Stomach (tissue), 9 donors: ENCODE data around the gene AFM. TPM values are rescaled to one million over a fixed set of nuclear protein-coding genes. Genes with fewer than 3 reads are reported as not detected.

Experiments
- DNase-seq, 2 donors: peaks; one replicate each; pipeline versions ENCODE4 v3.0.0 to v3.0.0-alpha.2; 2013 to 2019
- H3K27ac ChIP-seq, 5 donors: fragments of 200-600 bp in 4 of 5; sonication (generic) in 4 of 5; one replicate each; pipeline ENCODE4 v1.5.1; 2013 to 2019; ENCODE audit warnings: mild to moderate bottlenecking in 1 of 5, moderate library complexity in 1 of 5
- H3K27me3 ChIP-seq, 3 donors: fragments of 200-600 bp; sonication (generic); one replicate each; pipeline ENCODE4 v1.5.1; 2017 to 2019; ENCODE audit warnings: mixed run types in 1 of 3
- H3K36me3 ChIP-seq, 4 donors: fragments of 200-600 bp; sonication (generic); 1 replicate in 3 of 4; 2 replicates in 1 of 4; pipeline ENCODE4 v1.5.1; 2016 to 2019
- H3K4me1 ChIP-seq, 4 donors: fragments of 200-600 bp; sonication (generic); one replicate each; pipeline ENCODE4 v1.5.1; 2016 to 2019
- H3K4me3 ChIP-seq, 4 donors: fragments of 200-600 bp; sonication (generic) in 3 of 4; one replicate each; pipeline ENCODE4 v1.5.1; 2016 to 2019; ENCODE audit warnings: mild to moderate bottlenecking in 1 of 4
- H3K9me3 ChIP-seq, 4 donors: fragments of 200-600 bp; sonication (generic); one replicate each; pipeline ENCODE4 v1.5.1; 2016 to 2019
- EP300 ChIP-seq: sonication (generic); formaldehyde crosslinking; IDR thresholded peaks from one replicate; pipeline ENCODE4 v1.6.1; 2017; ENCODE audit warnings: antibody characterized with exemption
- POLR2A ChIP-seq, 4 donors: fragments of 450-650 bp; IDR thresholded peaks; one replicate each; pipeline ENCODE4 v1.6.1; 2016; ENCODE audit warnings: antibody characterized with exemption in 4 of 4, control low read depth in 2 of 4, mild to moderate bottlenecking in 1 of 4, moderate library complexity in 1 of 4
- POLR2AphosphoS5 ChIP-seq, 3 donors: sonication (generic); formaldehyde crosslinking; IDR thresholded peaks; one replicate each; pipeline ENCODE4 v1.6.1; 2016; ENCODE audit warnings: antibody characterized with exemption in 3 of 3
- WGBS, 5 donors: extraction: QIAGEN DNeasy Blood & Tissue Kit in 3 of 5; methylation state at CpG; one replicate each; pipeline versions ENCODE4 v1.1.5 to v1.1.7; 2013 to 2018; 5-methylcytosine and 5-hydroxymethylcytosine counted together
- intact Hi-C: fragments of 100-400 bp; cut with DNase I; formaldehyde crosslinking; loops from one replicate; pipeline ENCODE4 v1.15.1; 2023; ENCODE audit warnings: low total_unique reads
- polyA plus RNA-seq, 3 donors: library from polyadenylated mRNA; stranded (reverse); fragments of 200-250 nt; gene quantifications; one replicate each; pipeline ENCODE4 v1.2.3, GENCODE V29; 2013
- total RNA-seq, 5 donors: library from RNA; depleted of rRNA; stranded (reverse); fragments of >200 nt; gene quantifications; one replicate each; pipeline versions ENCODE4 v1.1.0 to v1.2.3, GENCODE V29; 2014 to 2016
- TF ChIP-seq, protein P1 (sequence below), 7 experiments: fragments of 450-650 bp in 4 of 7; fragments of 200-600 bp in 3 of 7; sonication (generic) in 3 of 7; IDR thresholded peaks; one replicate each; pipeline ENCODE4 v1.5.1; 2016 to 2019; ENCODE audit warnings: antibody characterized with exemption in 7 of 7, control low read depth in 2 of 7, mild to moderate bottlenecking in 1 of 7
- donor health status: healthy with polysubstance abuse.
- donor health status: Bipolar disorder and iron deficiency.
- donor health status: healthy.

The AFM gene
- total and polyA plus RNA-seq, 8 donors, result 0.05 to 1.8 (median 0.81) TPM; not detected in 5

DNA sequence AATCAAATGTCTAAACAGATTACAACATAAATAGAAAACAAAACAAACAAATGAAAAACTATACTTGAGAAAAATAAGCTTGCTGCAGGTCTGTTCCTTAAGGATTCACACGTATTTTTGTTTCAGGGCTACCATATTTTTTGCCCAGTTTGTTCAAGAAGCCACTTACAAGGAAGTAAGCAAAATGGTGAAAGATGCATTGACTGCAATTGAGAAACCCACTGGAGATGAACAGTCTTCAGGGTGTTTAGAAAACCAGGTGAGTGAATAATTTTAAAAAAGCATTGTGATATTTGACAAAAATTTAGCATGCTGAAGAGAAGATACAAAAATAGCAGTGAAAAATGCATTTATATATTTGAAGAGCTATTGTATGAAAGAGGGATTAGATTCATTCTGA, 43.5 kb upstream of the AFM start:
- no peak overlapping the region for H3K27ac ChIP-seq
- intact Hi-C loops, result no loop called here
- no peak for DNase-seq
- no peaks in the 10 kb centered on the region for H3K27me3 ChIP-seq
- TF ChIP-seq EP300 (no peak), POLR2A (IDR thresholded peaks at IDR 0.05) (no peak), POLR2AphosphoS5 (IDR thresholded peaks at IDR 0.05) (no peak)
- TF ChIP-seq, protein P1, sequence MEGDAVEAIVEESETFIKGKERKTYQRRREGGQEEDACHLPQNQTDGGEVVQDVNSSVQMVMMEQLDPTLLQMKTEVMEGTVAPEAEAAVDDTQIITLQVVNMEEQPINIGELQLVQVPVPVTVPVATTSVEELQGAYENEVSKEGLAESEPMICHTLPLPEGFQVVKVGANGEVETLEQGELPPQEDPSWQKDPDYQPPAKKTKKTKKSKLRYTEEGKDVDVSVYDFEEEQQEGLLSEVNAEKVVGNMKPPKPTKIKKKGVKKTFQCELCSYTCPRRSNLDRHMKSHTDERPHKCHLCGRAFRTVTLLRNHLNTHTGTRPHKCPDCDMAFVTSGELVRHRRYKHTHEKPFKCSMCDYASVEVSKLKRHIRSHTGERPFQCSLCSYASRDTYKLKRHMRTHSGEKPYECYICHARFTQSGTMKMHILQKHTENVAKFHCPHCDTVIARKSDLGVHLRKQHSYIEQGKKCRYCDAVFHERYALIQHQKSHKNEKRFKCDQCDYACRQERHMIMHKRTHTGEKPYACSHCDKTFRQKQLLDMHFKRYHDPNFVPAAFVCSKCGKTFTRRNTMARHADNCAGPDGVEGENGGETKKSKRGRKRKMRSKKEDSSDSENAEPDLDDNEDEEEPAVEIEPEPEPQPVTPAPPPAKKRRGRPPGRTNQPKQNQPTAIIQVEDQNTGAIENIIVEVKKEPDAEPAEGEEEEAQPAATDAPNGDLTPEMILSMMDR (IDR thresholded peaks at IDR 0.05), result no peak
- no peak overlapping the region for H3K4me3 ChIP-seq
- H3K4me1 ChIP-seq, result peaks cover 0 to 2% (median 0%) of the 10 kb centered on the region in 4 donors
- no peaks in the 10 kb centered on the region for H3K9me3 ChIP-seq
- 71 to 88% (median 86%) methylated on average over 1 of the region's 1 CpG for WGBS, 5 donors
- H3K36me3 ChIP-seq, result no peaks in the 10 kb centered on the region

DNA sequence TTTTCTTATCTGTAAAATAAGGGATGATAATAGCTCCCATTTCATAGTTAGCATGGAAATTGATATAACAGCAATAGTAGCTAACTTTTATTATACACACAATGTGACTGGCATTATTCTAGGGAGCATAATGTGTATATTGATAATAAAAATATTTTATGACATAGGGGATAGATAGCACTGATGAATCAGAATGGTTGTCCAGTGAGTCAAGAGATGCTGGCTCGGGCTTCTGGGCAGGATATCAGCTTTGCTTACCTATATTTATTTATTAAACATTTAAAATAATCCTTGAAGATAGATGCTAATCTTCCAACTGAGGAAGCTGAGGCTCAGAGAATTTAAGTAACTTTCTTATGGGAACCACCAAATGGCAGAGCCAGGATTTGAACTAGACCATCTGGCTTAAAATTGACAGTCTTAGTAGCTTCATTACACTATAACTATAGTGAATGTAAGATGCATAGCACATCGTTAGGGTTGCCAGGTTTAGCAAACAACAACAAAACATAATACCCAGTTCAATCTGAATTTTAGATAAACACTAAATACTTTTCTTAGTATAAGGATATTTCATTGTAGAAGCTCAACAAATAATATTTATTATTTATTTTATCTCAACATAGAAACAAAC, 42.8 kb upstream of the AFM start:
- DNase-seq, result no peak
- WGBS, 5 donors, result 61 to 78% (median 65%) methylated on average over 2 of the region's 2 CpGs
- no peaks in the 10 kb centered on the region for H3K36me3 ChIP-seq
- H3K27me3 ChIP-seq, result no peaks in the 10 kb centered on the region
- H3K4me1 ChIP-seq, result no peaks in the 10 kb centered on the region
- intact Hi-C loops, result no loop called here
- TF ChIP-seq POLR2AphosphoS5 (IDR thresholded peaks at IDR 0.05) (no peak), POLR2A (IDR thresholded peaks at IDR 0.05) (no peak), EP300 (no peak)
- TF ChIP-seq, protein P1 (IDR thresholded peaks at IDR 0.05), result no peak
- no peak overlapping the region for H3K27ac ChIP-seq
- no peak overlapping the region for H3K4me3 ChIP-seq
- no peaks in the 10 kb centered on the region for H3K9me3 ChIP-seq

- no peak for DNase-seq
- WGBS, 5 donors, result 88 to 94% (median 91%) methylated on average over 2 of the region's 2 CpGs
- Histone ChIP-seq H3K36me3 (no peaks in the 10 kb centered on the region), H3K4me1 (no peaks in the 10 kb centered on the region), H3K27ac (no peak overlapping the region), H3K4me3 (no peak overlapping the region), H3K27me3 (no peaks in the 10 kb centered on the region), H3K9me3 (no peaks in the 10 kb centered on the region)
- intact Hi-C loops, result no loop called here
- TF ChIP-seq POLR2AphosphoS5 (IDR thresholded peaks at IDR 0.05), result no peak
- TF ChIP-seq EP300, result no peak
- TF ChIP-seq POLR2A (IDR thresholded peaks at IDR 0.05), result no peak
These were observed 42.1 kb upstream of the AFM start for GRCh38 chr4:73439445-73439844.

DNA sequence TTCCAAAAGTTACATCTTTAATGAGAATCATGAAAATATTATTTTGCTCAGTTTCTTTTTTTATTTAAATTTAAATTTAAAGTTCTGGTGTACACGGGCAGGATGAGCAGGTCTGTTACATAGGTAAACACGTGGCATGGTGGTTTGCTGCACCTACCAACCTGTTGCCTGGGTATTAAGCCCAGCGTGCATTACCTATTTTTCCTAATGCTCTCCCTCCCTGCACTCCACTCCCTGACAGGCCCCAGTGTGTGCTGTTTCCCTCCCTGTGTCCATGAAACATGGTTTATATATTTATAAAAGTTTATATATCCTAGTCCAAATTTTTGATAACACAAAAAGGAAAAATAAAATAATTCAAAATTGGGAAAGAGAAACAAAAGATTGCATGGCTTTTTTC, 41.6 kb upstream of the AFM start:
- no peak overlapping the region for H3K27ac ChIP-seq
- H3K9me3 ChIP-seq, result no peaks in the 10 kb centered on the region
- no peaks in the 10 kb centered on the region for H3K36me3 ChIP-seq
- 77 to 85% (median 82%) methylated on average over 3 of the region's 3 CpGs for WGBS, 5 donors
- H3K4me3 ChIP-seq, result no peak overlapping the region
- H3K4me1 ChIP-seq, result no peaks in the 10 kb centered on the region
- intact Hi-C loops, result no loop called here
- TF ChIP-seq POLR2AphosphoS5 (IDR thresholded peaks at IDR 0.05) (no peak), POLR2A (IDR thresholded peaks at IDR 0.05) (no peak), EP300 (no peak)
- TF ChIP-seq, protein P1 (IDR thresholded peaks at IDR 0.05), result no peak
- no peak for DNase-seq
- no peaks in the 10 kb centered on the region for H3K27me3 ChIP-seq

GRCh38 chr4:73440653-73441052, 40.9 kb upstream of the AFM start:
- Histone ChIP-seq H3K9me3 (no peaks in the 10 kb centered on the region), H3K36me3 (no peaks in the 10 kb centered on the region), H3K27ac (no peak overlapping the region), H3K27me3 (no peaks in the 10 kb centered on the region), H3K4me3 (no peak overlapping the region), H3K4me1 (no peaks in the 10 kb centered on the region)
- intact Hi-C loops, result no loop called here
- no peak for TF ChIP-seq EP300
- TF ChIP-seq, protein P1 (IDR thresholded peaks at IDR 0.05), result no peak
- TF ChIP-seq POLR2A (IDR thresholded peaks at IDR 0.05), result no peak
- TF ChIP-seq POLR2AphosphoS5 (IDR thresholded peaks at IDR 0.05), result no peak
- WGBS, 5 donors, result 91 to 95% (median 94%) methylated on average over 3 of the region's 3 CpGs
- no peak for DNase-seq
